Measurements from ENCODE around the gene FAM107B.

DNA sequence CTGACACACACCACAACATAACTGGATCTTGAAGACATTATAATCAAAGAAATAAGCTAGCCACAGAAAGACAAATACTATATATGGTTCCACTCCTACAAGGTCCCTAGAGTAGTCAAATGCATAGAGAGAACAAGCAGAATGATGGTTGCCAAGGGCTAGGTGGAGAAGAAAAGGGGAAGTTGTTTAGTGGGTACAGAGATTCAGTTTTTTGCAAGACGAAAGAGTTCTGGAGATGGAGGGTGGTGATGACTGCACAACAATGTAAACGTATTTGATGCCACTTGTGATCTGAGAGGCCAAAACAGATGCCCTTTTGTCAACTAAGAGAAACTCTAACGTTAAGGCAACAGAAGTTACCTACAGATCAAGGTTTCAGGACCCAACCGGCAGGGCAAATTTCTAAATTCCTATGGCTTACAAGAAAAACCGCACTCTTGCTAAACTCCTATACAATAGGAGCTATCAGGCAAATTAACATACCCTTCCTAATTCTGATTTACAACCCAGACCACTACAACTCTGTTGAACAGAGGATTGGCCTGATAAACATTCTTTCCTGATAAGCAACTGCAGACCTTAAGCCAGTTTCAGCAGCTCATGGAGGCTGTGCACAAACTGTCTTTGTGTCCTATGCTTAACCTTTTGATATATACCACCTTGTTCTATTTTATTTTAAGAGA lies 69.0 kb downstream of the FAM107B start:
- TF ChIP-seq, protein P1, sequence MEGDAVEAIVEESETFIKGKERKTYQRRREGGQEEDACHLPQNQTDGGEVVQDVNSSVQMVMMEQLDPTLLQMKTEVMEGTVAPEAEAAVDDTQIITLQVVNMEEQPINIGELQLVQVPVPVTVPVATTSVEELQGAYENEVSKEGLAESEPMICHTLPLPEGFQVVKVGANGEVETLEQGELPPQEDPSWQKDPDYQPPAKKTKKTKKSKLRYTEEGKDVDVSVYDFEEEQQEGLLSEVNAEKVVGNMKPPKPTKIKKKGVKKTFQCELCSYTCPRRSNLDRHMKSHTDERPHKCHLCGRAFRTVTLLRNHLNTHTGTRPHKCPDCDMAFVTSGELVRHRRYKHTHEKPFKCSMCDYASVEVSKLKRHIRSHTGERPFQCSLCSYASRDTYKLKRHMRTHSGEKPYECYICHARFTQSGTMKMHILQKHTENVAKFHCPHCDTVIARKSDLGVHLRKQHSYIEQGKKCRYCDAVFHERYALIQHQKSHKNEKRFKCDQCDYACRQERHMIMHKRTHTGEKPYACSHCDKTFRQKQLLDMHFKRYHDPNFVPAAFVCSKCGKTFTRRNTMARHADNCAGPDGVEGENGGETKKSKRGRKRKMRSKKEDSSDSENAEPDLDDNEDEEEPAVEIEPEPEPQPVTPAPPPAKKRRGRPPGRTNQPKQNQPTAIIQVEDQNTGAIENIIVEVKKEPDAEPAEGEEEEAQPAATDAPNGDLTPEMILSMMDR (IDR thresholded peaks at IDR 0.05), result no peak
- no peak for TF ChIP-seq POLR2A (IDR thresholded peaks at IDR 0.05)
